ENCODE results near the gene KLF15.

Gene KLF15

GRCh38 chr3:126345641-126346460 is 11.4 kb downstream of the KLF15 start:
- Histone ChIP-seq H2AFZ (ENCODE audit: low read length, unreplicated experiment) (no peak overlapping the region), H3K4me3 (ENCODE audit: low read depth, low read length) (no peak overlapping the region), H3K79me2 (ENCODE audit: control insufficient read depth, insufficient read depth, low read length, unreplicated experiment) (no peaks in the 10 kb centered on the region), H3K27ac (ENCODE audit: low read depth, low read length) (no peak overlapping the region), H3K4me1 (ENCODE audit: control insufficient read depth, insufficient read depth, low read length, unreplicated experiment) (peaks cover 2% of the 10 kb centered on the region), H3K27me3 (ENCODE audit: insufficient read depth, low read length) (no peaks in the 10 kb centered on the region), H3K36me3 (ENCODE audit: insufficient read depth, low read length) (no peaks in the 10 kb centered on the region)

- Histone ChIP-seq H3K27me3 (ENCODE audit: insufficient read depth, low read length) (no peaks in the 10 kb centered on the region), H2AFZ (ENCODE audit: low read length, unreplicated experiment) (no peak overlapping the region), H3K27ac (ENCODE audit: low read depth, low read length) (no peak overlapping the region), H3K36me3 (ENCODE audit: insufficient read depth, low read length) (no peaks in the 10 kb centered on the region), H3K4me1 (ENCODE audit: control insufficient read depth, insufficient read depth, low read length, unreplicated experiment) (peaks cover 6% of the 10 kb centered on the region), H3K79me2 (ENCODE audit: control insufficient read depth, insufficient read depth, low read length, unreplicated experiment) (no peaks in the 10 kb centered on the region), H3K4me3 (ENCODE audit: low read depth, low read length) (no peak overlapping the region)
Observed at GRCh38 chr3:126345231-126345630, 12.0 kb downstream of the KLF15 start.

DNA sequence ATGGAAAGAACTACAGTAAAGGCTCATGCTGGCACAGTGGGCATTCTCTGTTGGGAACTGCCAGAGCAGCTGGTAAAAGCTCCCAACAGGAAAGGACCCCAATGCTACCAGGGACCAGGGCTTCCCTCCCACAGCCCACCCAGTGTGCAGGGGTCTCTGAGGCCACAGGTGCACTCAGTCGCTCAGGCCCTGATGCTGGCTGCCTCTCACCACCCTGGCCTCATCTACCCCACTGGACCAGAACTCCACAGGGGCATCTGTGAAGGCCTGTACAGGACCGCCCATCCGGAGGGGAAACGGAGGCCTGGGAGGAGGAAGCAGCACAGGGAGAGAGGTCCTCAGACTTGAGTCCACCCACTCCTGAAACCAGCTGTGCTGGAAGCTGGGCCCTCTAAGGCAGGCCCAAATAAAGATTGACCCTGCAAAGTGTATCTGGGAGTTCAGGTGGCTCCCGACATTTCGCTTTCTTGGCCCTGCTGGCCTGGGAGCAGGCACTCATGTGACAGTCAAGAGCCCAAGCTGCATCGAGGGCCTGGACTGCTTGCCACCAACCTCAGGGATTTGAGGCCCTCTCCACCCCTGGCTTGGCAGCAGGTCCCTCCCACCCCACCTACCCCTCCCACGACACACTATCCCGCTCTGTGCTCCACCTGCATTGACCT is 12.7 kb downstream of the KLF15 start:
- no peak overlapping the region for H2AFZ ChIP-seq (ENCODE audit: low read length, unreplicated experiment)
- H3K4me1 ChIP-seq (ENCODE audit: control insufficient read depth, insufficient read depth, low read length, unreplicated experiment) = peaks cover 13% of the 10 kb centered on the region
- no peak overlapping the region for H3K4me3 ChIP-seq (ENCODE audit: low read depth, low read length)
- no peaks in the 10 kb centered on the region for H3K36me3 ChIP-seq (ENCODE audit: insufficient read depth, low read length)
- no peaks in the 10 kb centered on the region for H3K27me3 ChIP-seq (ENCODE audit: insufficient read depth, low read length)
- H3K79me2 ChIP-seq (ENCODE audit: control insufficient read depth, insufficient read depth, low read length, unreplicated experiment) = no peaks in the 10 kb centered on the region
- no peak overlapping the region for H3K27ac ChIP-seq (ENCODE audit: low read depth, low read length)

- Histone ChIP-seq H3K36me3 (ENCODE audit: insufficient read depth, low read length) (no peaks in the 10 kb centered on the region), H3K79me2 (ENCODE audit: control insufficient read depth, insufficient read depth, low read length, unreplicated experiment) (no peaks in the 10 kb centered on the region), H3K4me1 (ENCODE audit: control insufficient read depth, insufficient read depth, low read length, unreplicated experiment) (peaks cover 13% of the 10 kb centered on the region), H2AFZ (ENCODE audit: low read length, unreplicated experiment) (no peak overlapping the region), H3K4me3 (ENCODE audit: low read depth, low read length) (no peak overlapping the region), H3K27ac (ENCODE audit: low read depth, low read length) (no peak overlapping the region), H3K27me3 (ENCODE audit: insufficient read depth, low read length) (peaks cover 4% of the 10 kb centered on the region)
Observed at GRCh38 chr3:126343649-126344035, 13.6 kb downstream of the KLF15 start.

- Histone ChIP-seq H3K79me2 (ENCODE audit: control insufficient read depth, insufficient read depth, low read length, unreplicated experiment) (no peaks in the 10 kb centered on the region), H3K4me3 (ENCODE audit: low read depth, low read length) (no peak overlapping the region), H2AFZ (ENCODE audit: low read length, unreplicated experiment) (no peak overlapping the region), H3K36me3 (ENCODE audit: insufficient read depth, low read length) (no peaks in the 10 kb centered on the region), H3K27ac (ENCODE audit: low read depth, low read length) (no peak overlapping the region), H3K4me1 (ENCODE audit: control insufficient read depth, insufficient read depth, low read length, unreplicated experiment) (peaks cover 13% of the 10 kb centered on the region), H3K27me3 (ENCODE audit: insufficient read depth, low read length) (peaks cover 9% of the 10 kb centered on the region)
Observed at GRCh38 chr3:126342991-126343648, 14.1 kb downstream of the KLF15 start.

- Histone ChIP-seq H3K4me1 (ENCODE audit: control insufficient read depth, insufficient read depth, low read length, unreplicated experiment) (peaks cover 13% of the 10 kb centered on the region), H2AFZ (ENCODE audit: low read length, unreplicated experiment) (no peak overlapping the region), H3K79me2 (ENCODE audit: control insufficient read depth, insufficient read depth, low read length, unreplicated experiment) (no peaks in the 10 kb centered on the region), H3K27ac (ENCODE audit: low read depth, low read length) (no peak overlapping the region), H3K27me3 (ENCODE audit: insufficient read depth, low read length) (peaks cover 16% of the 10 kb centered on the region), H3K4me3 (ENCODE audit: low read depth, low read length) (no peak overlapping the region), H3K36me3 (ENCODE audit: insufficient read depth, low read length) (no peaks in the 10 kb centered on the region)
Observed at GRCh38 chr3:126342211-126342610, 15.0 kb downstream of the KLF15 start.

DNA sequence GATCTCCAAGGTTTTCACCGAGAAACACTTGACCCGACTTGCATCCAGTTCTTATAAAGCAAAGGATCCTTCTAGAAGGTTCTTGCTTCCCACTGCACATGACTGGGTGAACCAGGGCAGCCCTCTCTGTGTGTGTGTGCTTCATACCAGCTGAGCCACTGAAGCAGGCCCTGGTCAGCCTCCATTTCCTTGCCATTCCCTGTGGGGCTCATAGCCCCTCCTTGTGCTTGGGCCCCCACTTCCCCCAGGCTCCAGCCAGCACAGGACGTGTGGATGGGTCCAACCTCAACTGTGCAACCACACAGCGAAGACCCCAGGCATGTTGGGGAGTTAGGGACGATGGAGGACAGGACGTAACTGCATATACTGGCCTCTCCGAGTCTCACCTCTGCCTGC is 15.5 kb downstream of the KLF15 start:
- Histone ChIP-seq H3K27ac (ENCODE audit: low read depth, low read length) (no peak overlapping the region), H3K36me3 (ENCODE audit: insufficient read depth, low read length) (no peaks in the 10 kb centered on the region)

GRCh38 chr3:126340943-126341754 is 16.1 kb downstream of the KLF15 start:
- Histone ChIP-seq H2AFZ (ENCODE audit: low read length, unreplicated experiment) (no peak overlapping the region), H3K4me3 (ENCODE audit: low read depth, low read length) (no peak overlapping the region), H3K79me2 (ENCODE audit: control insufficient read depth, insufficient read depth, low read length, unreplicated experiment) (no peaks in the 10 kb centered on the region), H3K4me1 (ENCODE audit: control insufficient read depth, insufficient read depth, low read length, unreplicated experiment) (peaks cover 13% of the 10 kb centered on the region), H3K27ac (ENCODE audit: low read depth, low read length) (no peak overlapping the region), H3K36me3 (ENCODE audit: insufficient read depth, low read length) (no peaks in the 10 kb centered on the region), H3K27me3 (ENCODE audit: insufficient read depth, low read length) (peaks cover 16% of the 10 kb centered on the region)

More for the DNA sequence above, 15.5 kb downstream of the KLF15 start:
- no peaks in the 10 kb centered on the region for H3K79me2 ChIP-seq (ENCODE audit: control insufficient read depth, insufficient read depth, low read length, unreplicated experiment)
- H2AFZ ChIP-seq (ENCODE audit: low read length, unreplicated experiment) = no peak overlapping the region
- H3K4me3 ChIP-seq (ENCODE audit: low read depth, low read length) = no peak overlapping the region
- peaks cover 16% of the 10 kb centered on the region for H3K27me3 ChIP-seq (ENCODE audit: insufficient read depth, low read length)
- peaks cover 13% of the 10 kb centered on the region for H3K4me1 ChIP-seq (ENCODE audit: control insufficient read depth, insufficient read depth, low read length, unreplicated experiment)

- Histone ChIP-seq H3K27me3 (ENCODE audit: insufficient read depth, low read length) (peaks cover 16% of the 10 kb centered on the region), H3K27ac (ENCODE audit: low read depth, low read length) (no peak overlapping the region), H3K4me3 (ENCODE audit: low read depth, low read length) (no peak overlapping the region), H3K79me2 (ENCODE audit: control insufficient read depth, insufficient read depth, low read length, unreplicated experiment) (no peaks in the 10 kb centered on the region), H3K36me3 (ENCODE audit: insufficient read depth, low read length) (no peaks in the 10 kb centered on the region), H3K4me1 (ENCODE audit: control insufficient read depth, insufficient read depth, low read length, unreplicated experiment) (peaks cover 13% of the 10 kb centered on the region), H2AFZ (ENCODE audit: low read length, unreplicated experiment) (no peak overlapping the region)
Observed at GRCh38 chr3:126340596-126340942, 16.6 kb downstream of the KLF15 start.

DNA sequence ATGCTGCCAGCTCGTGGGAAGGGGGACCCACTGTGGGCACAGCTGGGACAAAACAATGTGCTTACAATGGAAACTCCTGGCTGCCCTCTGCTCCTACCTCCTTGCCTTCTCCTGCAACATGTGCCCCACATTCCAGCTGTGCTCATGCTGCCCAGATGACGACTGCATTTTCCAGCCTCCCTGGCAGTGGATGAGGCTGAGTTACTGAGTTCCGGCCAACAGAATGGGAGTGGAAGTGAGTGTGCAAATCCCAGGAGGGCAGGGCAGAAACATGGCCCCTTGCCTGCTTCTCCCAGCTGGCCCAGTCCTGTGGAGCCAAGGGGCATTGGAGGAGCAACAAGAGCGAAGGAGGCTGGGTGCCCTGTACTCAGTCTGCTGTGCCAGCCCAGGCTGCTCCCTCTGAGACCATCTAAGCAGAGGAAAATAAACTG is 17.1 kb downstream of the KLF15 start:
- Histone ChIP-seq H3K27me3 (ENCODE audit: insufficient read depth, low read length) (peaks cover 16% of the 10 kb centered on the region), H3K79me2 (ENCODE audit: control insufficient read depth, insufficient read depth, low read length, unreplicated experiment) (no peaks in the 10 kb centered on the region), H3K4me1 (ENCODE audit: control insufficient read depth, insufficient read depth, low read length, unreplicated experiment) (peaks cover 13% of the 10 kb centered on the region), H3K4me3 (ENCODE audit: low read depth, low read length) (no peak overlapping the region), H3K27ac (ENCODE audit: low read depth, low read length) (no peak overlapping the region), H3K36me3 (ENCODE audit: insufficient read depth, low read length) (no peaks in the 10 kb centered on the region), H2AFZ (ENCODE audit: low read length, unreplicated experiment) (no peak overlapping the region)

All from ACC112 (cell line).